OCI-LY3 (cell line): ENCODE measurements around the gene NPR3.

Experiments
- H2AFZ ChIP-seq: fragments of 200-600, 300-600 bp; shearing (Covaris generic); 2 replicates; pipeline ENCODE4 v1.6.0; 2014; ENCODE audit warnings: antibody characterized with exemption, low read depth, low read length
- H3K27ac ChIP-seq: fragments of 200-600, 300-600 bp; sonication (generic); 2 replicates; pipeline ENCODE4 v1.5.1; 2014; ENCODE audit warnings: mild to moderate bottlenecking, low read length, moderate library complexity, mixed read lengths
- H3K27me3 ChIP-seq: fragments of 200-600, 300-600 bp; sonication (generic); 2 replicates; pipeline ENCODE4 v1.6.1; 2014; ENCODE audit warnings: low read depth, low read length, mixed read lengths
- H3K36me3 ChIP-seq: fragments of 200-600, 300-600 bp; sonication (generic); replicated peaks from 2 replicates; pipeline ENCODE3; 2014; ENCODE audit warnings: low read depth, low read length, mixed read lengths
- H3K4me1 ChIP-seq: fragments of 300-600, 200-600 bp; sonication (generic); 2 replicates; pipeline ENCODE4 v1.6.1; 2014; ENCODE audit warnings: low read length, mixed read lengths
- H3K4me2 ChIP-seq: fragments of 200-600, 300-600 bp; sonication (generic); 2 replicates; pipeline ENCODE4 v1.6.1; 2014; ENCODE audit warnings: low read length, mixed read lengths
- H3K4me3 ChIP-seq: fragments of 300-600, 200-600 bp; sonication (generic); 2 replicates; pipeline ENCODE4 v1.5.1; 2014; ENCODE audit warnings: antibody characterized with exemption, mild to moderate bottlenecking, low read length, moderate library complexity
- H3K79me2 ChIP-seq: fragments of 300-600, 200-600 bp; shearing (Covaris generic); 2 replicates; pipeline ENCODE4 v1.6.1; 2014; ENCODE audit warnings: mild to moderate bottlenecking, low read length, mixed read lengths
- H3K9ac ChIP-seq: fragments of 300-600, 200-600 bp; shearing (Covaris generic); 2 replicates; pipeline ENCODE4 v1.6.0; 2014; ENCODE audit warnings: mild to moderate bottlenecking, low read length, moderate library complexity
- H3K9me3 ChIP-seq: fragments of 200-600, 300-600 bp; shearing (Covaris generic); 2 replicates; pipeline ENCODE4 v1.6.1; 2014; ENCODE audit warnings: low read length, mixed read lengths; ENCODE audit not compliant: insufficient read depth
- H4K20me1 ChIP-seq: fragments of 200-600, 300-600 bp; sonication (generic); 2 replicates; pipeline ENCODE4 v1.6.1; 2016; ENCODE audit warnings: low read length, mixed read lengths; ENCODE audit not compliant: insufficient read depth
- EZH2phosphoT487 ChIP-seq: fragments of 200-600 bp; shearing (Covaris generic); IDR thresholded peaks from 2 replicates; pipeline ENCODE4 v1.6.1; 2018; ENCODE audit warnings: antibody characterized with exemption, mixed run types, low read depth
- TF ChIP-seq, protein P1 (sequence below): fragments of 200-600, 300-600 bp; sonication (generic); IDR thresholded peaks from 2 replicates; pipeline ENCODE4 v1.5.1; 2014; ENCODE audit warnings: antibody characterized with exemption, low read length, low read depth

NPR3 gene

DNA sequence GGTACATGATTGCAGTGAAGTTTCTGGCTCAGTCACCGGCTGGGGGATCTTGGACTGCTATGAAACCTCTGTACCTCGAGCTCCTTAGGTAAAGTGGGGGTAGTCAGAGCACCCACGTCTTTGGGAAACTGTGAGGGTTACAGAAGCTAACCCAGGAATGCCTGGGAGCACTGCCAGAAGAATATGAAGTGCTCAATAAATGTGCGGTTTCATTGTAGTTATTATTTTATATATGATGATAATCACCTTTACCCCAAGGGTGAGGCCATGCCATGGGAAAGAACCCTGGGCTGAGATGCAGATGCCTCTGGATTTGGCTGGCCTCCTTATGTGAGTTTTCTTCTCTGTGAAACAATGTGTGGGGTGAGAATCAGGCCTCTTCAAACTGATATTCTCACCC lies 3.7 kb downstream of the NPR3 start:
- TF ChIP-seq, protein P1, sequence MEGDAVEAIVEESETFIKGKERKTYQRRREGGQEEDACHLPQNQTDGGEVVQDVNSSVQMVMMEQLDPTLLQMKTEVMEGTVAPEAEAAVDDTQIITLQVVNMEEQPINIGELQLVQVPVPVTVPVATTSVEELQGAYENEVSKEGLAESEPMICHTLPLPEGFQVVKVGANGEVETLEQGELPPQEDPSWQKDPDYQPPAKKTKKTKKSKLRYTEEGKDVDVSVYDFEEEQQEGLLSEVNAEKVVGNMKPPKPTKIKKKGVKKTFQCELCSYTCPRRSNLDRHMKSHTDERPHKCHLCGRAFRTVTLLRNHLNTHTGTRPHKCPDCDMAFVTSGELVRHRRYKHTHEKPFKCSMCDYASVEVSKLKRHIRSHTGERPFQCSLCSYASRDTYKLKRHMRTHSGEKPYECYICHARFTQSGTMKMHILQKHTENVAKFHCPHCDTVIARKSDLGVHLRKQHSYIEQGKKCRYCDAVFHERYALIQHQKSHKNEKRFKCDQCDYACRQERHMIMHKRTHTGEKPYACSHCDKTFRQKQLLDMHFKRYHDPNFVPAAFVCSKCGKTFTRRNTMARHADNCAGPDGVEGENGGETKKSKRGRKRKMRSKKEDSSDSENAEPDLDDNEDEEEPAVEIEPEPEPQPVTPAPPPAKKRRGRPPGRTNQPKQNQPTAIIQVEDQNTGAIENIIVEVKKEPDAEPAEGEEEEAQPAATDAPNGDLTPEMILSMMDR: no peak
- TF ChIP-seq EZH2phosphoT487: no peak
- Histone ChIP-seq H3K4me1 (no peaks in the 10 kb centered on the region), H3K4me3 (no peak overlapping the region), H3K36me3 (no peaks in the 10 kb centered on the region), H3K9ac (no peak overlapping the region), H2AFZ (no peak overlapping the region), H3K79me2 (no peaks in the 10 kb centered on the region), H3K9me3 (no peaks in the 10 kb centered on the region), H3K4me2 (no peak overlapping the region), H3K27ac (no peak overlapping the region), H4K20me1 (no peaks in the 10 kb centered on the region), H3K27me3 (no peaks in the 10 kb centered on the region)

DNA sequence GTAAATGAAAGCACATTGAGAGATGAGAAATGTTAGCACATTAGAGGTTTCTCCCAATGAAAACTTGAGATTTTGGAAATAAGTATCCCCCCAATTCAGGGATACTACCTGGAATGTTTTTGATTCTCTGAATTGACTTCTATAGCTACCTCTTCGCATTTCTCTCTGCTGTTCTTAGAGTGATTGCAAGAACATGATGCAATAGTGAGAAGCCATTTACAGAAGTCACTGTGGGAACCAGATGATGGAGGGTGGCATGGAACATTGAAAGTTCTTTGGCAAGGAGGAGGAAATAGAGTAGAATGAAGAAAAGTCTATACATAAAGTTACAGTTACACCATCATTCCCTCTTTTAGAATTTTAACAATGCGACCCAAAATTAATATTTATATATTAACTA lies 9.2 kb downstream of the NPR3 start:
- Histone ChIP-seq H3K27ac (no peak overlapping the region), H3K4me3 (no peak overlapping the region), H3K4me1 (no peaks in the 10 kb centered on the region), H3K36me3 (no peaks in the 10 kb centered on the region), H3K27me3 (no peaks in the 10 kb centered on the region), H2AFZ (no peak overlapping the region), H3K9me3 (no peaks in the 10 kb centered on the region), H3K79me2 (no peaks in the 10 kb centered on the region), H4K20me1 (no peaks in the 10 kb centered on the region), H3K9ac (no peak overlapping the region), H3K4me2 (no peak overlapping the region)
- TF ChIP-seq, protein P1: no peak
- TF ChIP-seq EZH2phosphoT487: no peak

DNA sequence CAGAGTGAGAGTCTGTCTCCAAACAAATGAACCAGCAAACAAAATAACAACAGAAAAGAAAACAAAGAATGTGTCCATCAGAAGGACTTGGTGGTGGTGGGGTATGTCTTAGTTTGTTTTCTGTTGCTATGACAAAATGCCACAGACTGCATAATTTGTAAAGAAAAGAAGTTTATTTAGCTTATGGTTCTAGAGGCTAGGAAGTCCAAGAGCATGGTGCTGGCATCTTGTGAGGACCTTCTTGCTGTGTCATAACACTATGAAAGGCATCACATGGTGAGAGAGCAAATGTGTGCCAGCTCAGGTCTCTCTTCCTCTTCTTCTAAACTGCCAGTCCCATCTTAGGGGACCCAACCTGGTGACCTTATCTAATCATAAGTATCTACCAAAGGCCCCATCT lies 10.5 kb downstream of the NPR3 start:
- Histone ChIP-seq H3K9me3 (no peaks in the 10 kb centered on the region), H3K27me3 (no peaks in the 10 kb centered on the region), H3K27ac (no peak overlapping the region), H3K4me2 (no peak overlapping the region), H3K4me3 (no peak overlapping the region), H3K9ac (no peak overlapping the region), H3K79me2 (no peaks in the 10 kb centered on the region), H3K4me1 (no peaks in the 10 kb centered on the region), H4K20me1 (no peaks in the 10 kb centered on the region), H2AFZ (no peak overlapping the region), H3K36me3 (no peaks in the 10 kb centered on the region)
- no peak for TF ChIP-seq EZH2phosphoT487
- TF ChIP-seq, protein P1: no peak

DNA sequence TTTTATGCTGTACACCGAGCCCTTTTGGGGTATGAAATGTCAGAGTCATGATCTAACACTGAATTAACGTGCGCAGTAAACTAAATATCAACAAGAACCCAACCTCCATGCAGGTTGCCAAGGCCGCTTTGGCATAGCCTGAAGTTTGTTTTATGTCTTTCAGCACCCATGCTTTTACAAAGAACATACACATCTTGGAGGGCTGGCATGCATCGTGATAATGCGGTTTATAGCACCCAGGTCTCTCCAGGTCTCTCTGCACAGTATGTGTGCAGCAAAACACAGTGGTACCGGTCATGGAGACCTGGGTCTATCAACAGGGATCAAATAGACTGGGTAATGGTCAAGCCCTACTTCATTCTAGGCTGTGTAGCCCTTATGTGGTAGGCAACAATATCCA lies 11.8 kb downstream of the NPR3 start:
- H3K27me3 ChIP-seq: no peaks in the 10 kb centered on the region
- H3K4me1 ChIP-seq: no peaks in the 10 kb centered on the region
- H3K27ac ChIP-seq: no peak overlapping the region
- no peak overlapping the region for H3K4me2 ChIP-seq
- TF ChIP-seq EZH2phosphoT487: no peak
- TF ChIP-seq, protein P1: no peak
- no peak overlapping the region for H3K4me3 ChIP-seq
- no peak overlapping the region for H3K9ac ChIP-seq
- H3K9me3 ChIP-seq: no peaks in the 10 kb centered on the region
- H2AFZ ChIP-seq: no peak overlapping the region
- H3K36me3 ChIP-seq: no peaks in the 10 kb centered on the region
- H3K79me2 ChIP-seq: no peaks in the 10 kb centered on the region
- no peaks in the 10 kb centered on the region for H4K20me1 ChIP-seq
